HEK293 (cell line): ENCODE results near the gene BUD23.
A peak's percentile ranks its signal among the peaks of the same experiment; 100 is the strongest.

Experiments used
- BCL6B ChIP-seq: fragments of 450-650 bp; formaldehyde crosslinking; IDR thresholded peaks from 2 replicates; pipeline ENCODE4 v1.5.1; 2017; ENCODE audit warnings: missing biosample characterization, missing genetic modification characterization
- FEZF1 ChIP-seq: fragments of 450-650 bp; formaldehyde crosslinking; IDR thresholded peaks from 2 replicates; pipeline ENCODE4 v1.5.1; 2016; ENCODE audit warnings: missing biosample characterization, missing genetic modification characterization
- GLI2 ChIP-seq: fragments of 450-650 bp; formaldehyde crosslinking; IDR thresholded peaks from 2 replicates; pipeline ENCODE4; 2017; ENCODE audit warnings: missing biosample characterization, missing genetic modification characterization, low read depth, borderline replicate concordance
- KLF8 ChIP-seq: fragments of 450-650 bp; formaldehyde crosslinking; IDR thresholded peaks from 2 replicates; pipeline ENCODE4 v1.5.1; 2016; ENCODE audit warnings: missing biosample characterization, missing genetic modification characterization
- PRDM1 ChIP-seq: fragments of 450-650 bp; formaldehyde crosslinking; IDR thresholded peaks from 2 replicates; pipeline ENCODE4; 2016; ENCODE audit warnings: missing biosample characterization, missing genetic modification characterization
- PRDM2 ChIP-seq: fragments of 450-650 bp; formaldehyde crosslinking; IDR thresholded peaks from 2 replicates; pipeline ENCODE4 v1.5.1; 2016; ENCODE audit warnings: missing biosample characterization, missing genetic modification characterization, borderline replicate concordance
- REST ChIP-seq: fragments of 450-650 bp; formaldehyde crosslinking; IDR thresholded peaks from 2 replicates; pipeline ENCODE4 v1.5.1; 2016; ENCODE audit warnings: missing biosample characterization, missing genetic modification characterization
- SALL2 ChIP-seq: fragments of 450-650 bp; formaldehyde crosslinking; IDR thresholded peaks from 2 replicates; pipeline ENCODE4 v1.5.0; 2017; ENCODE audit warnings: missing biosample characterization, mild to moderate bottlenecking, missing genetic modification characterization, borderline replicate concordance
- SP2 ChIP-seq: fragments of 450-650 bp; formaldehyde crosslinking; IDR thresholded peaks from 2 replicates; pipeline ENCODE4 v1.5.1; 2016; ENCODE audit warnings: missing biosample characterization, missing genetic modification characterization
- TRIM28 ChIP-seq: IDR thresholded peaks from 2 replicates; pipeline ENCODE4 v1.6.1; 2011; ENCODE audit warnings: low read length, control low read depth, borderline replicate concordance
- ZBTB7A ChIP-seq: fragments of 450-650 bp; formaldehyde crosslinking; IDR thresholded peaks from 2 replicates; pipeline ENCODE4 v1.5.1; 2016; ENCODE audit warnings: low read depth, missing biosample characterization, missing genetic modification characterization
- ZNF16 ChIP-seq: fragments of 450-650 bp; formaldehyde crosslinking; IDR thresholded peaks from 2 replicates; pipeline ENCODE4 v1.5.1; 2016; ENCODE audit warnings: low read depth, missing biosample characterization, missing genetic modification characterization
- ZNF214 ChIP-seq: fragments of 450-650 bp; formaldehyde crosslinking; IDR thresholded peaks from 2 replicates; pipeline ENCODE4 v1.5.1; 2017; ENCODE audit warnings: missing biosample characterization, mild to moderate bottlenecking, missing genetic modification characterization, borderline replicate concordance
- ZNF23 ChIP-seq: fragments of 450-650 bp; formaldehyde crosslinking; IDR thresholded peaks from 2 replicates; pipeline ENCODE4 v1.5.1; 2016; ENCODE audit warnings: missing biosample characterization, missing genetic modification characterization, borderline replicate concordance
- ZNF311 ChIP-seq: fragments of 450-650 bp; formaldehyde crosslinking; IDR thresholded peaks from 2 replicates; pipeline ENCODE4 v1.5.1; 2017; ENCODE audit warnings: missing biosample characterization, missing genetic modification characterization, borderline replicate concordance
- ZNF37A ChIP-seq: fragments of 450-650 bp; IDR thresholded peaks from 2 replicates; pipeline ENCODE4 v1.5.1; 2018; ENCODE audit warnings: missing biosample characterization, missing genetic modification characterization
- ZNF398 ChIP-seq: fragments of 450-650 bp; formaldehyde crosslinking; IDR thresholded peaks from 2 replicates; pipeline ENCODE4 v1.5.1; 2017; ENCODE audit warnings: missing biosample characterization, missing genetic modification characterization
- ZNF473 ChIP-seq: fragments of 450-650 bp; formaldehyde crosslinking; IDR thresholded peaks from 2 replicates; pipeline ENCODE4 v1.5.1; 2017; ENCODE audit warnings: missing biosample characterization, missing genetic modification characterization
- ZNF518A ChIP-seq: fragments of 450-650 bp; formaldehyde crosslinking; conservative IDR thresholded peaks from 2 replicates; pipeline ENCODE4 v1.5.1; 2016; ENCODE audit warnings: low read depth, missing biosample characterization, missing genetic modification characterization
- ZNF521 ChIP-seq: fragments of 450-650 bp; formaldehyde crosslinking; IDR thresholded peaks from 2 replicates; pipeline ENCODE4 v1.5.1; 2017; ENCODE audit warnings: missing biosample characterization, mild to moderate bottlenecking, missing genetic modification characterization
- ZNF701 ChIP-seq: fragments of 450-650 bp; formaldehyde crosslinking; IDR thresholded peaks from 2 replicates; pipeline ENCODE4 v1.5.1; 2016; ENCODE audit warnings: missing biosample characterization, missing genetic modification characterization

The BUD23 gene

GRCh38 chr7:73647725-73648592, 35.4 kb upstream of the BUD23 start (continued):
- TF ChIP-seq REST (tag by site-specific recombination): no peak
- TF ChIP-seq ZNF518A (tag by site-specific recombination): no peak
- TF ChIP-seq ZNF701 (tag by site-specific recombination): peak; percentile 56; the same call in 1 of the 2 replicates
- TF ChIP-seq SALL2 (tag by site-specific recombination): no peak
- no peak for TF ChIP-seq FEZF1 (tag by site-specific recombination)
- no peak for TF ChIP-seq GLI2 (tag by site-specific recombination)
- no peak for TF ChIP-seq PRDM2 (tag by site-specific recombination)
- TF ChIP-seq ZNF473 (tag by site-specific recombination): no peak
- TF ChIP-seq PRDM1: peak; percentile 99
- no peak for TF ChIP-seq ZBTB7A (tag by site-specific recombination)
- TF ChIP-seq ZNF214: no peak
- no peak for TF ChIP-seq ZNF311 (tag by site-specific recombination)
- TF ChIP-seq SP2: peak; percentile 14; the same call in 1 of the 2 replicates
- no peak for TF ChIP-seq BCL6B
- no peak for TF ChIP-seq ZNF16 (tag by site-specific recombination)
- no peak for TF ChIP-seq ZNF521
- no peak for TF ChIP-seq TRIM28
- TF ChIP-seq ZNF398 (tag by site-specific recombination): peak; percentile 92
- no peak for TF ChIP-seq KLF8 (tag by site-specific recombination)
- TF ChIP-seq ZNF23 (tag by site-specific recombination): no peak
- no peak for TF ChIP-seq ZNF37A (tag by site-specific recombination)
